Measurements from ENCODE around the gene CEP112. TPM values are rescaled to one million over a fixed set of nuclear protein-coding genes. Genes with fewer than 3 reads are reported as not detected.

Gene CEP112
- total RNA-seq, 1 donor from 2014 or later: 24.5 TPM

DNA sequence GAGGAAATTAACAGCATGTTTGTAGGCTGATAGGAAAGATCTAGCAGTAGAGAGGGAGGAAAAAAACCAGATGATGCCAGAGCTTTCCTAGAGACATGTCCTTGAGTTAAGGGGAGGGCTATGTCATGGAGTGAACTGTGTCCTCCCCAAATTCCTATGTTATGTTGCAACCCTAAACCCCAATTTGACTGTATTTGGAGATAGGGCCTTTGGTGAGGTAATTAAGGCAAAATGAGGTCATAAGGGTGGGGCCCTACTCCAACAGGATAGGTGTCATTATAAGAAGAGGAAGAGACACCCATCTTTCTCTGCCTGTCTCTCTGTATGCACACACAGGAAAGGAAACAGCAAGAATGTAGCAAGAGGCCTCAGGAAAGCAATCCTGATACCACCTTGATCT lies 435.2 kb downstream of the CEP112 start:
- TF ChIP-seq, protein P1, sequence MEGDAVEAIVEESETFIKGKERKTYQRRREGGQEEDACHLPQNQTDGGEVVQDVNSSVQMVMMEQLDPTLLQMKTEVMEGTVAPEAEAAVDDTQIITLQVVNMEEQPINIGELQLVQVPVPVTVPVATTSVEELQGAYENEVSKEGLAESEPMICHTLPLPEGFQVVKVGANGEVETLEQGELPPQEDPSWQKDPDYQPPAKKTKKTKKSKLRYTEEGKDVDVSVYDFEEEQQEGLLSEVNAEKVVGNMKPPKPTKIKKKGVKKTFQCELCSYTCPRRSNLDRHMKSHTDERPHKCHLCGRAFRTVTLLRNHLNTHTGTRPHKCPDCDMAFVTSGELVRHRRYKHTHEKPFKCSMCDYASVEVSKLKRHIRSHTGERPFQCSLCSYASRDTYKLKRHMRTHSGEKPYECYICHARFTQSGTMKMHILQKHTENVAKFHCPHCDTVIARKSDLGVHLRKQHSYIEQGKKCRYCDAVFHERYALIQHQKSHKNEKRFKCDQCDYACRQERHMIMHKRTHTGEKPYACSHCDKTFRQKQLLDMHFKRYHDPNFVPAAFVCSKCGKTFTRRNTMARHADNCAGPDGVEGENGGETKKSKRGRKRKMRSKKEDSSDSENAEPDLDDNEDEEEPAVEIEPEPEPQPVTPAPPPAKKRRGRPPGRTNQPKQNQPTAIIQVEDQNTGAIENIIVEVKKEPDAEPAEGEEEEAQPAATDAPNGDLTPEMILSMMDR (conservative IDR thresholded peaks at IDR 0.05): no peak
- Mint-ChIP-seq H3K36me3 (ENCODE audit: low read depth) (no peaks in the 10 kb centered on the region), H3K9me3 (no peaks in the 10 kb centered on the region), H3K4me1 (peaks cover 27% of the 10 kb centered on the region), H3K27me3 (ENCODE audit: low read depth) (no peaks in the 10 kb centered on the region), H3K27ac (ENCODE audit: unreplicated experiment) (no peak overlapping the region), H3K4me3 (no peak overlapping the region)
- DNase-seq (ENCODE audit: low read depth, low spot score): no peak

DNA sequence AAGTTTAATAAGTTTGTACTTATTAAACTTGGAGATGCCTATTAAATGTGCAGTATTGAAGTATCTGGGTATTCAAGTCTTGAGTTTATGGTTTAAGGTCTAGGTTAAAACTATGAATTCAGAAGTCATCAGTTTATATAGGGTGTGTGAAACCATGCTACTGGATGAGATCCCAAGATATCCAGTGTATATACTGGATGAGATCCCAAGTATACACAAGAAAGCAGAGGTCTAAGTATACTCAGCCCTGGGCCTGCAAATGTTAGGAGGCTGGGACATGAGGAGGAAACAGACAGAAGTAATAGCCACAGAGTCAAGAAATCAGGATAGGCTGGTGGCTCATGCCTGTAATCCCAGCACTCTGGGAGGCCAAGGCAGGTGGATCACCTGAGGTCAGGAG lies 436.1 kb downstream of the CEP112 start:
- Mint-ChIP-seq H3K4me3 (no peak overlapping the region), H3K9me3 (no peaks in the 10 kb centered on the region), H3K4me1 (peaks cover 34% of the 10 kb centered on the region), H3K27ac (ENCODE audit: unreplicated experiment) (no peak overlapping the region), H3K27me3 (ENCODE audit: low read depth) (no peaks in the 10 kb centered on the region), H3K36me3 (ENCODE audit: low read depth) (no peaks in the 10 kb centered on the region)
- TF ChIP-seq, protein P1 (conservative IDR thresholded peaks at IDR 0.05): no peak
- no peak for DNase-seq (ENCODE audit: low read depth, low spot score)

DNA sequence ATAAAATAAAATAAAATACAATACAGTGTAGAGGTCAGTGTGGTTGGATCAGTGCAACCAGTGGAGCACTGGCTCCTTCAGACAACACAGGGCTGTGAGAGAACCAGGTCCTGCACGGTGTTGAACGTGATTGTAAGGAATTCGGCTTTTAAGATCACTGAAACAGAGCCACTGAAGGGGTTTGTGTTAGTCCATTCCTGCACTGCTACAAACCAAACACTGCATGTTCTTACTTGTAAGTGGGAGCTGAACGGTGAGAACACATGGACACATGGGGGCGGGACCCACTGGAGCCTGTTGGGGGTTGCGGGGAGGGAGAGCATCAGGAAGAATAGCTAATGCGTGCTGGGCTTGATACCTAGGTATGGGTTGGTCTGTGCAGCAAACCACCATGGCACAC lies 437.3 kb downstream of the CEP112 start:
- TF ChIP-seq, protein P1 (conservative IDR thresholded peaks at IDR 0.05): no peak
- no peaks in the 10 kb centered on the region for H3K36me3 Mint-ChIP-seq (ENCODE audit: low read depth)
- no peak for DNase-seq (ENCODE audit: low read depth, low spot score)
- no peak overlapping the region for H3K4me3 Mint-ChIP-seq
- H3K9me3 Mint-ChIP-seq: no peaks in the 10 kb centered on the region
- no peak overlapping the region for H3K27ac Mint-ChIP-seq (ENCODE audit: unreplicated experiment)
- H3K4me1 Mint-ChIP-seq: peaks cover 29% of the 10 kb centered on the region
- H3K27me3 Mint-ChIP-seq (ENCODE audit: low read depth): no peaks in the 10 kb centered on the region

DNA sequence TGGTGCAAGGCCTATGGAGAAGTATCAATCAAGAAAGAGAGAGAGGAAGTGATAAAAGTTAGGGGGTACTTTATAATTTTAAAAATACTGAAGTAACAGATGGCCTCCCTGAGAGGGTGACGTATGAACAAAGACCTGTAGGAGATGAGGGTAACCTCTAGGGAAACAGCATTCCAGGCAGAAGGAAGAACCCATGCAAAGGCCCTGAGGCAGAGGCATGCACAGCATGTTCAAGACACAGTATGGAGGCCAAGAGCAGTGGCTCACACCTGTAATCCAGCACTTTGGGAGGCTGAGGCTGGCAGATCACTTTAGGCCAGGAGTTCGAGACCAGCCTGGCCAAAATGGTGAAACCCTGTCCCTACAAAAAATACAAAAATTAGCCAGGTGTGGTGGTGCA lies 437.9 kb downstream of the CEP112 start:
- H3K4me3 Mint-ChIP-seq: no peak overlapping the region
- H3K27ac Mint-ChIP-seq (ENCODE audit: unreplicated experiment): no peak overlapping the region
- no peaks in the 10 kb centered on the region for H3K27me3 Mint-ChIP-seq (ENCODE audit: low read depth)
- no peaks in the 10 kb centered on the region for H3K9me3 Mint-ChIP-seq
- TF ChIP-seq, protein P1 (conservative IDR thresholded peaks at IDR 0.05): no peak
- peaks cover 23% of the 10 kb centered on the region for H3K4me1 Mint-ChIP-seq
- no peak for DNase-seq (ENCODE audit: low read depth, low spot score)
- no peaks in the 10 kb centered on the region for H3K36me3 Mint-ChIP-seq (ENCODE audit: low read depth)

DNA sequence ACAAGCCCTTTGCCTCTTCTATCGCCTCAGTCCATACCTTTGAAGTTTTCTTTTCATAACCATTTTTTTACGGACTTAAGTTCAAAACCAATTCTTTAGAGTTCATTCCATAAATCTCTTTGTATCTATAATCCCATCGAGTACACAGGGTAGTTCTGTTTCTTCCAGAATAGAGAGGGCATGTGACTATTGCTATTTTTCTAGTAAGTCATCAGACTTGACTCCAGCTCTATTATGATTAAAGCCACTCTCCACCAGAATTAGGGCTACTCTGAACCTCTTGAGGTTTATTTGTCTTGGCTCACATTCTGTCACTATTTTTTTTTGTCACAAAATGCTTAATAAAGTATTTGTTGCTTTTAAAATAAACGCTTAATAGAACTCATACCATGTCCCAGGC lies 438.6 kb downstream of the CEP112 start:
- DNase-seq (ENCODE audit: low read depth, low spot score): no peak
- Mint-ChIP-seq H3K27me3 (ENCODE audit: low read depth) (no peaks in the 10 kb centered on the region), H3K27ac (ENCODE audit: unreplicated experiment) (no peak overlapping the region), H3K4me3 (no peak overlapping the region), H3K36me3 (ENCODE audit: low read depth) (no peaks in the 10 kb centered on the region), H3K4me1 (peaks cover 18% of the 10 kb centered on the region), H3K9me3 (no peaks in the 10 kb centered on the region)
- TF ChIP-seq, protein P1 (conservative IDR thresholded peaks at IDR 0.05): no peak

DNA sequence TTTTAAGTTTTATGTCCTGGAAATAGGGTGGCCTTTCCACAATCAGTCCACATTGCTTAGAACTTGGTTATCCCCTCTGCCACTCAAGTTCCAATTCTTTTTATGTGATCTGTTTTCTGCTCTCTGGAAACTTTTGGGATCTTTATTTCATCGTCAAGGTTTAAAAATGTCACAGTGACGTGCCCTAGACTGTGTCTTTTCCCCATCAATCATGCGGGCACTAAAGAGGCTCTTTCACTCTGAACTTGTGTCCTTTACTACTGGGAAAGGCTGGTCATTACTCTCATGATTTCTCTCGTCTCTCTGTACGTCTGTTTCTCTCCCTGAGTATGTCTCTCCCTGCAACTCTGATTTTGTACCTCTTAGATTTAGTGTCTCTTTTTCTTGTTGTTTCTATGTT lies 440.7 kb downstream of the CEP112 start:
- Mint-ChIP-seq H3K36me3 (ENCODE audit: low read depth) (no peaks in the 10 kb centered on the region), H3K27ac (ENCODE audit: unreplicated experiment) (no peak overlapping the region), H3K9me3 (no peaks in the 10 kb centered on the region), H3K4me3 (no peak overlapping the region), H3K27me3 (ENCODE audit: low read depth) (no peaks in the 10 kb centered on the region), H3K4me1 (peaks cover 13% of the 10 kb centered on the region)
- DNase-seq (ENCODE audit: low read depth, low spot score): no peak
- TF ChIP-seq, protein P1 (conservative IDR thresholded peaks at IDR 0.05): no peak

All from neural crest cell (in vitro differentiated cells).